GM18511 (cell line): ENCODE measurements around the gene FBXL22.

Source experiments
- ATAC-seq: cut with Tn5 transposase; IDR thresholded peaks from one replicate; pipeline ENCODE4 v1.9.1; 2021; ENCODE audit warnings: mild to moderate bottlenecking, moderate library complexity; ENCODE audit not compliant: unreplicated experiment

The FBXL22 gene

DNA sequence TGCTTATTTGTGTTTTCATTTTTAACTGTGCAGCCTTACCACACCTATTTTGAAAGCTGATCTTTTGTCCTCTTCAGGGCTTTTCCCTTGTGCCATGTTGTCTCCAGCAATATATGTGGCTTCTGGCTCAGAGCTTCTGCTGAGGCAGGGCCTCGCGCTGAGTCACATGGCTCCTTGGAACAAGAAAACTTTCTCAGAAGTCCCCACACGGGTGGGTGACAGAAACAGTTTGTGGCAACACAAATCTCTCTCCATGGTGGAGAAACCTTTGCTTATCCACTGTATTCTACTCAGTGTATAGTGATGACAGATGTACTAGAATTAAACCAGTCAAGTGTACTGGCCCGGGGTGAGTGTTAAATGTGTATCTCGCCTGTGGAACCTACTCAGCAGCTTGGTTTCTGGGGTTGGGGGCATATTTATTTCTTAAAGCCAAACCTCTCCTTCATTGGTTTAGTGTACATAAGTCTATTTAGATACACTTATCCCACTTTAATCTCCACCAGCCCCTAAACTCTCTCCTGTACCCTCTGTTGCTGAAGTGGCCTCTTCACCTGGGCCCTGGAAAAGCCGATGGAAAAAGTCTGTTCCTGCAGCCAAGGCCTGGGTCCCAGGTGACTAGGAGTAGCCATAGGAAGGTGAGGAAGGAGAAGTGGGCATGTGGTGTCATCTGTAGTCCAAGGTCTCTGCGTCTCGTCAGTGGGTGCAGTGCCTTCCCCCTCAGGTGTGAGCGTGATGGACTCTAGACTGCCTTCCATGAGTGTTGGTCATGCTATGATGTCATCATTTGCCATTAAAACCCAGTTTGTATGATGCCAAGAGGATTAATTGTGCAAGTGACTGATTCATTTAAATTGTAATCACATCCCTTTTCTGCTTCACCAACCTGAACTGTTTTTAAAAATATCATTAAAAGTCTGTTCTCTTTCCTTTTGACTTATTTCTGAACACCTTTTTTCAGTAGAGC is 3.2 kb upstream of the FBXL22 start:
- no peak for ATAC-seq

- no peak for ATAC-seq
Observed at GRCh38 chr15:63595065-63595464, 2.1 kb upstream of the FBXL22 start.

DNA sequence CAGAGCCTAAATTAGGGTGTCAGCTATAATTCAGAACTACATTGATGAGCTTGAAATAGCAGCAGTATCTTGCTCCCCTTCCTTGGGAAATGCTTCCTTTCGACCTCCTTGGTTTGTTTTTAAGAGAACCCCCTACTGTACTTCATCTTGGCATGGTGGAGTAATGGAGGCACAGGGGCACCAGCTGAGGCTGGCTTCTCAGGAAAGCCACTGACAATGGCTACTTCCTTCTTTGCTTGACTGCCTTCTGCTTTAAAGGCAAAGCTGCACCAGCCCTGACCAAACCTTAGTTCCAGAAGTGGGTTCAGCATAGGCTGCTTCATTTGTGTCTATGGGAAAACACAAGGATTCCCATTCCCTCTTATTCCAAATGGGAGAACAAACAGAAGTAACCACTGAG is 1.5 kb upstream of the FBXL22 start:
- ATAC-seq = no peak

DNA sequence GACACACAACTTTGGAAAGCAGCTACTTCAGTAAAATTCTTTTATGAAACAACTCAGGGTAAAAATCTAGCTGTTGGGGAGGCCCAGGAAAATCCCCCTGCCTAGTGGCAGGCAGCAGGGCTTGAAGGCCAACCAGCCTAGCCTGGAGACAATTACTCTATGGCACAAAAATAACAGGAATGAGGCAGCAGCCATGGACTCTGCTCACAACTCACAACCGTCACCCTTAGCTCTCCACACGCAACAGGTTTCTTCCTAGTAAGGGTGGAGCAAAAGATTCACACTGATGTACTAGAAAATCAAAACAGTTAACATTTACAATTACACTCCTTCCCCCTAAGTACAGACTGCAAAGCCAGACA is 530 bp upstream of the FBXL22 start:
- ATAC-seq = no peak

DNA sequence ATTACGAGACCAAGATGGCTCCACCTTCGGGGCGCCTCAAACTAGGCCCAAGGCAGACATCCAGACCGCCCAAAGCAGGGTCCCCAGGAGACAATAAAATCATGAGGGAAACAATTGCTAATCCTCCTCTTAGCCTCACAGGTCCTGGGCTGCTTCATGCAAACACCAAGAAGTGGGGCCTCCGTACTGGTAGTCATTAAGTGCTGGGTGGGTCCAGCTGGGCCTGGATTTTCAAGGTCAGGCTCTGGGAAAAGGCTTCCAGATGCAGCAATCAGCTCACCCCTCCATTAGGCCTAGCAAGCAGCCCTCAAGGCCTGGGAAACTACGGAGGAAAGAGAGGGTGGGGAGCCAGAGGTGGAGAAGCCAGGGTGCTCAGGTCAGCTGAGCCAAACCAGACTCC is 634 bp downstream of the FBXL22 start:
- ATAC-seq = no peak

GRCh38 chr15:63598473-63599400 is 1.6 kb downstream of the FBXL22 start:
- ATAC-seq = no peak

DNA sequence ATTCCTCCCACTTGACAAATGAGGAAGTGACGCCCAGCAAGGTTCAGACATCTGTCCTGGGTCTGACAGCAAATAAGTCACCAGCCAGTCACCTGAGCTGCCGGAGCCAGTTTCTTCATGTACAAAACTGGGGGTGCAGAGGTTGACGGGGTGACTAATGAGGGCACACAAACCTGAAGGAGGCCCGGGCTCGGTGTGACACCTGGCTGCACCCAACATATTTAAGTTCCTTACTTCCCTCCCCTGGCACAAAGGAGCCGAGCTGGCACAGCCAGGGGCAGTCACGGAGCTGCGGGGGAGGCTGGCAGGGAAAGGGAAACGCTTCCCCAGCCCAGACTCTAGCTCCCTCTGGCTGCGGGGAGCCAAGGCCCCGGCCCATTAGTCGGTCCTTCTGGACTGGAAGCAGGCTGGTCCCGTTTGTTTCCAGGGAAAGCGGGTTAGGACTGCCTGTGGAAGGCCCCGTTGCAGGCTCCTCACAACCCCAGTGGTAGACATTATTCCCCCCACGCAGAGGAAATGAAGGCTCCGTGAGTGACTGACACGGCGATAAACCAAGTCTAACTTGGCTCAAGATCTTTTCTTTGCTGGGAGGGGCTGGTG is 2.3 kb downstream of the FBXL22 start:
- ATAC-seq = no peak

DNA sequence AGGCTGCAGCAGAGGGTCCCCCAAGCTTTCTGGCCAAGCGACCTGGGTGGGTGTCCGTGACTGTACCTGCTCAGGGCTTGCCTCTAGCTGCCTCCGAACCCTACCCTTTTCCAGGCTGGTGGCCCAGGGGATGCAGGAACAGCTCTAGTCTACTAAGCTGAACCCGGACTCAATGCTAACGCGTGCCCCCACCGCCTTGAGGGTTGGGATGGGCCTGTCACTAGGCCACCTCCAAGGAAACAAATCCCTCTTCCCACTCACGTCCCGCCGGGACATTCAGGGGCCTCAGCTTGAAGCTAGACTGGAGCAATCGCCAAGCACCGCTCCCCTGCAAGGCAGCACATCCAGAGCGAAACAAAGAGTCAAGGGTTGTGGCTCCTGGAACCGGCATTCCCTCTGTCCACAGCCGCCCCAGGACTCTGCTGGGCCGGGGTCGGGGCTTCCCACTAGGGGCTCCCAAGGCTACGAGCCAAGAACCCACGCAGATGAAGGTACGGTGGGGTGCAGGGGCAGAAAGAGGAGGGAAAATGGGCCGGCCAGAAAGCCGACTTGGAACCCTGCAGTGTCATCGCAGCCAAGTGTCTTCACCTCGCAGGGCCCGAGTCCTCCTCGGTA is 2.9 kb downstream of the FBXL22 start:
- no peak for ATAC-seq

GRCh38 chr15:63600616-63601025 is 3.4 kb downstream of the FBXL22 start:
- ATAC-seq = peak; percentile 72

DNA sequence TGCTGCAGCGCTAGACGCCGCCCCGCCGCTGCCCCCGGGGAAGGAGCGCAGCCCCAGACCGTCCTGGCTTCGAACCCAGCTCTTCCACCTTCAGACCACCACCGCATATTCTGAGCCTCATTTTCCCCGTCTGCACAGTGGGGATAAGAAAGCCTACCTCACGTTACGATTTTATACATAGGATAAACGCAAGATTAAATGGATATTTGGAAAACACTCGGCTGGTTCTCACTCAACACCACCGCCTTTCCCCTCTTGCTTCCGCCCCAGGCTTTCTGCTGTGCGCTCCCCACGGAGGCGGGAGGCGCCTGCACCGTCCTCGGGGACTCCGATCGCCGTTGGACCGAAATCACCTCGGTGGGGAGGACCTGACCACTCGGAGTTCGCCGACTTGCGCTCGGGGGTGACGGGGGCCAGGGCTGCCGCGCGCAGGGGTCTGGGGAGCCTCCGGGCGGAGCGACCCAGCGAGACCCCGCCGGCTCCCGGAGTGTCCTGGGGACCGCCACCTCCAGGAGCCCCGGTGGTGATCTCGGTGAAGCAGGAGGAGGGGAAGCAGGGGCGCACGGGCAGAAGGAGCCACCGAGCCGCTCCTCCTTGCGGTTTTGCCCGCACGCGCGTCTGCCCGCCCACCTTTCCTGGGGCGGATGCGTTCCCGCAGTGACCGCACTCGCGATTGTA is 4.0 kb downstream of the FBXL22 start:
- peak; percentile 31 for ATAC-seq

DNA sequence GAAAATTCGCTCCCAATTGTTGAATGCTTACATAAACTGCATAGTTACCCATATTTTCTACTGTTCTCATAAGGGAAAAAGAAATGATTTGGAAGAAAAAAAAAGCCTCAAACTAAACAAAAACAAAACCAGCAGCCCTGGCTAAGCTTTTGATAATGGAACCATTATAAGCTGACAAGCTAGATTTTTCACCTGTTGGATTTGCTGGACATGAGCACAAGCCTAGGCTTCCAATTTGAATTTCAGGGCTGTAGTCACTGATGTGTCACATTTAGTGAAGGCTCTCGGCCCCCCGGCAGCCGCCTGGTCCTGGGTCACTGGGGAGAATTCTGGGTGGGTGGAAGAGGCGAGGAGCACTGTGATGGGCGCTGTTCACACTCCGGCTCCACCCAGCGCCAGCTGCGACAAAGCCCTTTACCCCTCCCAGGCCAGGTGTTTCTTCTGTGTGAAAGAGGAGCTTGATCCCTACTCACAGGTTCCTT is 4.6 kb downstream of the FBXL22 start:
- ATAC-seq = no peak

- ATAC-seq = no peak
Observed at GRCh38 chr15:63602595-63602994, 5.4 kb downstream of the FBXL22 start.

DNA sequence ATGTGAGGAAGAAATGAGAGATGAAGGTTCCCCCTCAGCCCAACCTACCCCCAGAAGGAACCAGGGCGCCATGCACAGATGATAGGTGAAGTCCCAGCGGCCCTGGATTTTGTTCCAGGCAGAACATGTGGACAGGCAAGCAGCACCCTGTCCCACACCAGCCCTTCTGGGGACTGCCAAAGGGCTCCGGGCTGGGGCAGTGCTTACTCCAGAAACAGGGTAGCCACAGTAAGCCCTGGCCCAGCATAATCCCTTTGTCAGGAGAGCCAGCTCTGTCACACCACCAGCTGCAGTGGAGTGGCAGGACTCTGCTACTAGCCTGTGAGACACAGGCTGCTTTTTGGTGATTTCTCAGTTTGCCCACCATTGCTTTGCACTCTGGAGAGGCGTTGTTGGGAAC is 6.3 kb downstream of the FBXL22 start:
- no peak for ATAC-seq

GRCh38 chr15:63604281-63604680 is 7.1 kb downstream of the FBXL22 start:
- ATAC-seq = no peak

DNA sequence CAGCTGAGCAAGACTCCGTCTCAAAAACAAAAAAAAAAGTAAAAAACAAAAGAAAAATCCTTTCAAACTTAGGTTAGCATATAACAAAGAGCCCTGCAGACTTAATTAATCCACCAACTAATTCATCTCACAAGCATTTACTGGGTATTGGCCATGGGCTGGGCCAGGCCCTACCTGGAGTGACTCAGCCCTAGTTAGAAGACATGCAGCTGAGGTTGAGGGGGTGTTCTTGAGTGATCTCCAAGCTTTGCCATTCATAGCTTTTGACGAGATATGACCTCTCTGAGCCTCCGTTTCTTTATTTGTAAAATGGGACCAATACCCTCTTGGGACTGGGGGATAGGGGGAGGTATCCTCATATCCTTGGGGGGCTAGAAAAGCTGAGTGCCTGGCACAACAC is 7.8 kb downstream of the FBXL22 start:
- no peak for ATAC-seq

DNA sequence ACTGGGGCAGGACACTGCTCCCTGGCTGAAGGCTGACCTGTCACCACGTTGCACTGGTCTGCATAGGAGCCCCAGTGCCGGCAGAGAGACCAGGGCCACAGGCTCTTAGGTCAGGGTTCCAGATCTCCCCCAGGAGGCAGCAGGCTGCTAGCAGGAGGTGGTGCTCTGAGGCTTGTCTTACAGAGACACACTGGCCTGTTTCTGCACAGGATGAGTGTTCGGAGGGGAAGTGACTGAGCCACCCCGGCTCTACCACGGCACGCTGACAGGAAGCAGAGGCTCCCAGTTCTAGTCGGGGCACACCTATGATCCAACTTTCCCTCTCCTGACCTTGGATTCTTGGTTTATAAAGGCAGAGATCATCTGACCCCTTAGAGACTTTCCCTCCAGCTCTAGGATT is 8.6 kb downstream of the FBXL22 start:
- no peak for ATAC-seq

DNA sequence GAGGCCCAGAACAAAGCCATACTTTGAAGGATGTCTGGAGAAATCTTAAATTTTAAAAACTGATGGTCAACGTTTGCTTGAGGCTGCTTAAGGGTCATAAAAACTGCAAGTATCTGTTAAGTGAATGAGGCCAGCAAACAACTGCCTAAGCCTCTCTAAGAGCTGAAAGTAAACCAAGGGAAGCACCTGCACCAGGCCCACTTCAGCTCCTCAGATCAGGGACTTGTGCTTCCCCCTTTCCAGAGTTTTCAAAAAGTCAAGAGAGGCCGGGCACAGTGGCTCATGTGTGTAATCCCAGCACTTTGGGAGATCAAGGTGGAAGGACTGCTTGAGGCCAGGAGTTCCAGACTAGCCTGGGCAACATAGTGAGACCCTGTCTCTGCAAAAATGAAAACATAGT is 9.1 kb downstream of the FBXL22 start:
- ATAC-seq = no peak

- ATAC-seq = no peak
Observed at GRCh38 chr15:63608989-63609388, 11.8 kb downstream of the FBXL22 start.

- ATAC-seq = no peak
Observed at GRCh38 chr15:63609448-63609847, 12.3 kb downstream of the FBXL22 start.

- ATAC-seq = peak; percentile 76
Observed at GRCh38 chr15:63610209-63610841, 13.1 kb downstream of the FBXL22 start.
